GM12865 (cell line): ENCODE data around the gene MDM1.

Source experiments
- DNase-seq: peaks from one replicate; pipeline ENCODE4 v3.0.0; 2010; ENCODE audit warnings: low read depth
- H3K4me3 ChIP-seq: 2 replicates; pipeline ENCODE4 v1.5.1; 2011; ENCODE audit warnings: mild to moderate bottlenecking, low read depth, low read length, control low read depth
- TF ChIP-seq, protein P1 (sequence below): IDR thresholded peaks from 2 replicates; pipeline ENCODE4 v1.5.1; 2011; ENCODE audit warnings: low read length, control low read depth, low read depth, inconsistent platforms; ENCODE audit not compliant: insufficient read depth; ENCODE audit errors: missing control alignments

MDM1 gene

GRCh38 chr12:68245180-68246021 lies 86.8 kb downstream of the MDM1 start:
- no peak overlapping the region for H3K4me3 ChIP-seq
- TF ChIP-seq, protein P1, sequence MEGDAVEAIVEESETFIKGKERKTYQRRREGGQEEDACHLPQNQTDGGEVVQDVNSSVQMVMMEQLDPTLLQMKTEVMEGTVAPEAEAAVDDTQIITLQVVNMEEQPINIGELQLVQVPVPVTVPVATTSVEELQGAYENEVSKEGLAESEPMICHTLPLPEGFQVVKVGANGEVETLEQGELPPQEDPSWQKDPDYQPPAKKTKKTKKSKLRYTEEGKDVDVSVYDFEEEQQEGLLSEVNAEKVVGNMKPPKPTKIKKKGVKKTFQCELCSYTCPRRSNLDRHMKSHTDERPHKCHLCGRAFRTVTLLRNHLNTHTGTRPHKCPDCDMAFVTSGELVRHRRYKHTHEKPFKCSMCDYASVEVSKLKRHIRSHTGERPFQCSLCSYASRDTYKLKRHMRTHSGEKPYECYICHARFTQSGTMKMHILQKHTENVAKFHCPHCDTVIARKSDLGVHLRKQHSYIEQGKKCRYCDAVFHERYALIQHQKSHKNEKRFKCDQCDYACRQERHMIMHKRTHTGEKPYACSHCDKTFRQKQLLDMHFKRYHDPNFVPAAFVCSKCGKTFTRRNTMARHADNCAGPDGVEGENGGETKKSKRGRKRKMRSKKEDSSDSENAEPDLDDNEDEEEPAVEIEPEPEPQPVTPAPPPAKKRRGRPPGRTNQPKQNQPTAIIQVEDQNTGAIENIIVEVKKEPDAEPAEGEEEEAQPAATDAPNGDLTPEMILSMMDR: no peak
- DNase-seq: no peak
